IPS DF 6.9 (cell line): Measurements from ENCODE around the gene SLC4A1.

ENCODE experiments used
- DNase-seq: peaks from one replicate; pipeline ENCODE4 v3.0.0-alpha.2; 2013; ENCODE audit warnings: low read depth, low spot score
- H3K27ac ChIP-seq: one replicate; pipeline ENCODE4 v1.5.1; 2013; ENCODE audit warnings: low read length, control low read depth
- H3K27me3 ChIP-seq: 2 replicates; pipeline ENCODE4 v1.6.1; 2013; ENCODE audit warnings: mild to moderate bottlenecking, low read length; ENCODE audit not compliant: control insufficient read depth, insufficient read depth
- H3K36me3 ChIP-seq: 2 replicates; pipeline ENCODE4 v1.6.1; 2013; ENCODE audit warnings: low read length; ENCODE audit not compliant: control insufficient read depth, insufficient read depth
- H3K4me1 ChIP-seq: 2 replicates; pipeline ENCODE4 v1.6.1; 2013; ENCODE audit warnings: low read length; ENCODE audit not compliant: control insufficient read depth, insufficient read depth
- H3K4me3 ChIP-seq: 2 replicates; pipeline ENCODE4 v1.5.1; 2013; ENCODE audit warnings: mild to moderate bottlenecking, low read length
- H3K9me3 ChIP-seq: 2 replicates; pipeline ENCODE4 v1.6.1; 2013; ENCODE audit warnings: low read length, inconsistent platforms; ENCODE audit not compliant: control insufficient read depth, insufficient read depth
- WGBS: extraction: QIAGEN DNeasy Blood & Tissue Kit; methylation state at CpG from one replicate; pipeline ENCODE4 v1.1.7; 2013; ENCODE audit warnings: mixed read lengths, missing lambda C conversion rate; ENCODE audit not compliant: insufficient read length, insufficient coverage; 5-methylcytosine and 5-hydroxymethylcytosine counted together

Gene SLC4A1

GRCh38 chr17:44267818-44268490, at the start of gene SLC4A1:
SLC4A1 (minus strand) TSS chr17:44268135; CDS start chr17:44262866, 5,269 bp downstream.
- no peaks in the 10 kb centered on the region for H3K27me3 ChIP-seq
- H3K27ac ChIP-seq = no peak within 1 kb of the TSS
- no peak for DNase-seq
- H3K4me1 ChIP-seq = no peaks in the 10 kb centered on the region
- WGBS = no CpG with 5 or more reads among the region's 14 CpGs
- H3K9me3 ChIP-seq = no peaks in the 10 kb centered on the region
- H3K36me3 ChIP-seq = no peaks in the 10 kb centered on the region
- H3K4me3 ChIP-seq = no peak within 1 kb of the TSS

- H3K9me3 ChIP-seq = no peaks in the 10 kb centered on the region
- DNase-seq = no peak
- H3K27ac ChIP-seq = no peak overlapping the region
- WGBS = no CpG with 5 or more reads among the region's 6 CpGs
- H3K27me3 ChIP-seq = peaks cover 3% of the 10 kb centered on the region; the same call in 1 of the 2 replicates
- H3K4me1 ChIP-seq = peaks cover 5% of the 10 kb centered on the region; the same call in 1 of the 2 replicates
- H3K36me3 ChIP-seq = peaks cover 31% of the 10 kb centered on the region
- no peak overlapping the region for H3K4me3 ChIP-seq
These were observed 49.6 kb upstream of the SLC4A1 start for GRCh38 chr17:44317545-44317944.

GRCh38 chr17:44315760-44316731, 48.1 kb upstream of the SLC4A1 start:
- no peak for DNase-seq
- Histone ChIP-seq H3K27ac (no peak overlapping the region), H3K36me3 (peaks cover 17% of the 10 kb centered on the region), H3K4me3 (peak overlapping the region; percentile 74; the same call in 1 of the 2 replicates), H3K4me1 (peaks cover 5% of the 10 kb centered on the region), H3K27me3 (peaks cover 3% of the 10 kb centered on the region; the same call in 1 of the 2 replicates), H3K9me3 (no peaks in the 10 kb centered on the region)
- no CpG with 5 or more reads among the region's 38 CpGs for WGBS

GRCh38 chr17:44314869-44315661, 47.1 kb upstream of the SLC4A1 start:
- peaks cover 3% of the 10 kb centered on the region; the same call in 1 of the 2 replicates for H3K27me3 ChIP-seq
- H3K36me3 ChIP-seq = peaks cover 7% of the 10 kb centered on the region
- WGBS = no CpG with 5 or more reads among the region's 81 CpGs
- peaks cover 5% of the 10 kb centered on the region for H3K4me1 ChIP-seq
- no peaks in the 10 kb centered on the region for H3K9me3 ChIP-seq
- no peak for DNase-seq
- H3K4me3 ChIP-seq = peak overlapping the region; percentile 74
- no peak overlapping the region for H3K27ac ChIP-seq

- no CpG with 5 or more reads among the region's 11 CpGs for WGBS
- H3K4me3 ChIP-seq = peak overlapping the region; percentile 74; the same call in 1 of the 2 replicates
- peaks cover 3% of the 10 kb centered on the region; the same call in 1 of the 2 replicates for H3K27me3 ChIP-seq
- H3K27ac ChIP-seq = no peak overlapping the region
- H3K9me3 ChIP-seq = no peaks in the 10 kb centered on the region
- H3K4me1 ChIP-seq = peaks cover 8% of the 10 kb centered on the region
- DNase-seq = no peak
- peaks cover 1% of the 10 kb centered on the region; the same call in 1 of the 2 replicates for H3K36me3 ChIP-seq
These were observed 46.6 kb upstream of the SLC4A1 start for GRCh38 chr17:44314524-44314868.

- no peak overlapping the region for H3K27ac ChIP-seq
- no peaks in the 10 kb centered on the region for H3K36me3 ChIP-seq
- DNase-seq = no peak
- peaks cover 3% of the 10 kb centered on the region; the same call in 1 of the 2 replicates for H3K27me3 ChIP-seq
- H3K4me1 ChIP-seq = peaks cover 11% of the 10 kb centered on the region
- no CpG with 5 or more reads among the region's 7 CpGs for WGBS
- H3K9me3 ChIP-seq = no peaks in the 10 kb centered on the region
- no peak overlapping the region for H3K4me3 ChIP-seq
These were observed 46.1 kb upstream of the SLC4A1 start for GRCh38 chr17:44314031-44314430.

- H3K27me3 ChIP-seq = peaks cover 3% of the 10 kb centered on the region; the same call in 1 of the 2 replicates
- no peaks in the 10 kb centered on the region for H3K9me3 ChIP-seq
- H3K27ac ChIP-seq = no peak overlapping the region
- no peak for DNase-seq
- no CpG with 5 or more reads among the region's 17 CpGs for WGBS
- H3K4me1 ChIP-seq = peaks cover 12% of the 10 kb centered on the region
- no peak overlapping the region for H3K4me3 ChIP-seq
- H3K36me3 ChIP-seq = no peaks in the 10 kb centered on the region
These were observed 44.6 kb upstream of the SLC4A1 start for GRCh38 chr17:44312396-44313104.

- H3K27me3 ChIP-seq = peaks cover 3% of the 10 kb centered on the region; the same call in 1 of the 2 replicates
- WGBS = no CpG with 5 or more reads among the region's 5 CpGs
These were observed 43.7 kb upstream of the SLC4A1 start for GRCh38 chr17:44311562-44312181.

GRCh38 chr17:44310609-44311376, 42.9 kb upstream of the SLC4A1 start:
- H3K4me3 ChIP-seq = no peak overlapping the region
- no CpG with 5 or more reads among the region's 10 CpGs for WGBS
- H3K36me3 ChIP-seq = no peaks in the 10 kb centered on the region
- no peak for DNase-seq
- no peaks in the 10 kb centered on the region for H3K9me3 ChIP-seq
- peaks cover 2% of the 10 kb centered on the region; the same call in 1 of the 2 replicates for H3K27me3 ChIP-seq
- H3K27ac ChIP-seq = no peak overlapping the region
- peaks cover 12% of the 10 kb centered on the region for H3K4me1 ChIP-seq

More at GRCh38 chr17:44311562-44312181, 43.7 kb upstream of the SLC4A1 start:
- no peak overlapping the region for H3K27ac ChIP-seq
- H3K4me3 ChIP-seq = no peak overlapping the region
- DNase-seq = no peak
- no peaks in the 10 kb centered on the region for H3K9me3 ChIP-seq
- no peaks in the 10 kb centered on the region for H3K36me3 ChIP-seq
- peaks cover 14% of the 10 kb centered on the region for H3K4me1 ChIP-seq
